SU-DHL-6 (cell line): Measurements from ENCODE around the gene ZNF512B.
"Not testable (repeated sequence)": the region's sequence is repeated elsewhere in the genome, so short reads cannot be mapped to it uniquely, and the experiment has no call there.

Experiments
- H2AFZ ChIP-seq: fragments of 200-600 bp; sonication (generic); 2 replicates; pipeline ENCODE4 v1.6.1; 2014; ENCODE audit warnings: low read depth, mild to moderate bottlenecking, moderate library complexity, mixed read lengths, antibody characterized with exemption, low read length; ENCODE audit not compliant: severe bottlenecking
- H3F3A ChIP-seq: fragments of 200-600 bp; shearing (Covaris generic); 2 replicates; pipeline ENCODE4 v1.6.0; 2016; ENCODE audit warnings: antibody characterized with exemption, mild to moderate bottlenecking; ENCODE audit not compliant: insufficient read depth
- H3K27ac ChIP-seq: fragments of 200-600 bp; sonication (generic); 2 replicates; pipeline ENCODE4 v1.5.1; 2016; ENCODE audit warnings: low read depth, mild to moderate bottlenecking, low read length, moderate library complexity, mixed read lengths
- H3K27me3 ChIP-seq: fragments of 200-600 bp; sonication (generic), shearing (Covaris generic); 2 replicates; pipeline ENCODE4 v1.6.0; 2014; ENCODE audit warnings: mild to moderate bottlenecking, low read length
- H3K36me3 ChIP-seq: fragments of 200-600 bp; sonication (generic); 2 replicates; pipeline ENCODE4 v1.6.1; 2014; ENCODE audit warnings: mild to moderate bottlenecking, low read length, mixed read lengths
- H3K4me2 ChIP-seq: fragments of 300-600, 200-600 bp; shearing (Covaris generic), sonication (generic); 2 replicates; pipeline ENCODE4 v1.6.0; 2014; ENCODE audit warnings: low read length, low read depth, mild to moderate bottlenecking; ENCODE audit not compliant: poor library complexity, severe bottlenecking
- H3K4me3 ChIP-seq: fragments of 200-600 bp; sonication (generic); 2 replicates; pipeline ENCODE4 v1.5.1; 2014; ENCODE audit warnings: antibody characterized with exemption, low read length, mild to moderate bottlenecking, mixed read lengths; ENCODE audit not compliant: insufficient read depth, poor library complexity, severe bottlenecking
- H3K79me2 ChIP-seq: fragments of 200-600 bp; sonication (generic); 2 replicates; pipeline ENCODE4 v1.6.1; 2014; ENCODE audit warnings: mild to moderate bottlenecking, low read length, moderate library complexity; ENCODE audit not compliant: insufficient read depth
- H3K9ac ChIP-seq: fragments of 200-600 bp; sonication (generic); 2 replicates; pipeline ENCODE4 v1.7.0; 2014; ENCODE audit warnings: mild to moderate bottlenecking, low read length
- H3K9me2 ChIP-seq: fragments of 200-600 bp; sonication (generic); replicated peaks from 2 replicates; pipeline ENCODE4 v1.6.1; 2014; ENCODE audit warnings: low read length; ENCODE audit not compliant: insufficient read depth
- H3K9me3 ChIP-seq: fragments of 200-600 bp; sonication (generic); 2 replicates; pipeline ENCODE4 v1.6.1; 2014; ENCODE audit warnings: low read length, mixed read lengths; ENCODE audit not compliant: insufficient read depth
- H4K20me1 ChIP-seq: fragments of 200-600 bp; sonication (generic); 2 replicates; pipeline ENCODE4 v1.6.1; 2014; ENCODE audit warnings: low read depth, mild to moderate bottlenecking, antibody characterized with exemption, low read length, moderate library complexity, mixed read lengths
- EZH2phosphoT487 ChIP-seq: fragments of 200-600 bp; sonication (generic), shearing (Covaris generic); conservative IDR thresholded peaks from 2 replicates; pipeline ENCODE4 v1.6.1; 2018; ENCODE audit warnings: mild to moderate bottlenecking, antibody characterized with exemption, low read length, moderate library complexity, mixed read lengths
- TF ChIP-seq, protein P1 (sequence below): fragments of 200-600 bp; sonication (generic); IDR thresholded peaks from one replicate; pipeline ENCODE4 v1.5.1; 2017; ENCODE audit warnings: antibody characterized with exemption, mild to moderate bottlenecking, low read length, moderate library complexity; ENCODE audit not compliant: insufficient read depth, poor library complexity, severe bottlenecking

ZNF512B gene

GRCh38 chr20:63972312-63973159 is 2.8 kb upstream of the ZNF512B start:
- no peak overlapping the region for H2AFZ ChIP-seq
- no peaks in the 10 kb centered on the region for H3F3A ChIP-seq
- H3K79me2 ChIP-seq: no peaks in the 10 kb centered on the region
- H3K27ac ChIP-seq: no peak overlapping the region
- no peak overlapping the region for H3K4me3 ChIP-seq
- H3K9ac ChIP-seq: no peak overlapping the region
- H4K20me1 ChIP-seq: no peaks in the 10 kb centered on the region
- H3K4me2 ChIP-seq: no peak overlapping the region
- TF ChIP-seq EZH2phosphoT487: no peak
- TF ChIP-seq, protein P1, sequence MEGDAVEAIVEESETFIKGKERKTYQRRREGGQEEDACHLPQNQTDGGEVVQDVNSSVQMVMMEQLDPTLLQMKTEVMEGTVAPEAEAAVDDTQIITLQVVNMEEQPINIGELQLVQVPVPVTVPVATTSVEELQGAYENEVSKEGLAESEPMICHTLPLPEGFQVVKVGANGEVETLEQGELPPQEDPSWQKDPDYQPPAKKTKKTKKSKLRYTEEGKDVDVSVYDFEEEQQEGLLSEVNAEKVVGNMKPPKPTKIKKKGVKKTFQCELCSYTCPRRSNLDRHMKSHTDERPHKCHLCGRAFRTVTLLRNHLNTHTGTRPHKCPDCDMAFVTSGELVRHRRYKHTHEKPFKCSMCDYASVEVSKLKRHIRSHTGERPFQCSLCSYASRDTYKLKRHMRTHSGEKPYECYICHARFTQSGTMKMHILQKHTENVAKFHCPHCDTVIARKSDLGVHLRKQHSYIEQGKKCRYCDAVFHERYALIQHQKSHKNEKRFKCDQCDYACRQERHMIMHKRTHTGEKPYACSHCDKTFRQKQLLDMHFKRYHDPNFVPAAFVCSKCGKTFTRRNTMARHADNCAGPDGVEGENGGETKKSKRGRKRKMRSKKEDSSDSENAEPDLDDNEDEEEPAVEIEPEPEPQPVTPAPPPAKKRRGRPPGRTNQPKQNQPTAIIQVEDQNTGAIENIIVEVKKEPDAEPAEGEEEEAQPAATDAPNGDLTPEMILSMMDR: no peak
- no peaks in the 10 kb centered on the region for H3K36me3 ChIP-seq
- no peaks in the 10 kb centered on the region for H3K9me2 ChIP-seq
- H3K27me3 ChIP-seq: no peaks in the 10 kb centered on the region
- H3K9me3 ChIP-seq: no peaks in the 10 kb centered on the region

- not testable (repeated sequence) for H3K4me3 ChIP-seq
Measured at GRCh38 chr20:63971960-63972311, 2.2 kb upstream of the ZNF512B start.

DNA sequence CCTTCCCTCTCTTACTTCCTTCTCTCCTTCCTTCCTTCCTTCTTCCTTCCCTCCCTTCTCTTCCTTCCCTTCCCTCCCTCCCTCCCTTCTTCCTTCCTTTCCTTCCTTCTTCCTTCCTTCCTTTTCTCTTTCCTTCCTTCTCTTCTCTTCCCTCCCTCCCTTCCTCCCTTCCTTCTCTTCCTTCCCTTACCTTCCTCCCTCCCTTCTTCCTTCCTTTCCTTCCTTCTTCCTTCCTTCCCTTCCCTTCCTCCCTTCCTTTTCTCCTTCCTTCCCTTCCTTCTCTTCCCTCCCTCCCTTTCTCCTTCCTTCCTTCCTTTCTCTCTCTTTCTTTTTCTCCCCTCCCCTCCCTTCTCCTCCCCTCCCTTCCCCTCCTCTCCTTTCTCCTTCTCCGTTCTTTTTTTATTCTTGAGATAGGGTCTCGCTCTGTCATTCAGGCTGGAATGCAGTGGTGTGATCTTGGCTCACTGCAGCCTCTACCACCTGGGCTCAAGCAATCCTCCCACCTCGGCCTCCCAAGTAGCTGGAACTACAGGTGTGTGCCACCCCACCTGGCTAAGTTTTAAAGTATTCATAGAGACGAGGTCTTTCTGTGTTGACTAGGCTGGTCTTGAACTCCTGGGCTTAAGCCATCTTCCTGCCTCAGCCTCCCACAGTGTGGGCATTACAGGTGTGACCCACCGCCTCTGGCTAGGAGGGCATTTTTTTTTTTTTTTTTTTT is 1.1 kb upstream of the ZNF512B start:
- Histone ChIP-seq H3K36me3 (no peaks in the 10 kb centered on the region), H3K4me3 (no peak overlapping the region), H2AFZ (no peak overlapping the region), H3K4me2 (no peak overlapping the region), H3K79me2 (no peaks in the 10 kb centered on the region), H3K9ac (no peak overlapping the region), H3F3A (no peaks in the 10 kb centered on the region), H3K27ac (no peak overlapping the region), H3K9me3 (peaks cover 11% of the 10 kb centered on the region; the same call in 1 of the 2 replicates), H3K27me3 (no peaks in the 10 kb centered on the region), H3K9me2 (no peaks in the 10 kb centered on the region), H4K20me1 (no peaks in the 10 kb centered on the region)
- no peak for TF ChIP-seq EZH2phosphoT487
- TF ChIP-seq, protein P1: no peak

More at GRCh38 chr20:63971960-63972311, 2.2 kb upstream of the ZNF512B start:
- not testable (repeated sequence) for H3K27me3 ChIP-seq, H4K20me1 ChIP-seq, H3K9me3 ChIP-seq, H3K27ac ChIP-seq, H3K9ac ChIP-seq, H3K4me2 ChIP-seq, H3K36me3 ChIP-seq, H2AFZ ChIP-seq, H3K79me2 ChIP-seq, H3F3A ChIP-seq, H3K9me2 ChIP-seq
